Breast epithelium (tissue), 4 donors: ENCODE results near the gene IGSF9B. TPM values are rescaled to one million over a fixed set of nuclear protein-coding genes. Genes with fewer than 3 reads are reported as not detected.

ENCODE experiments used
- DNase-seq, 2 donors: peaks; one replicate each; pipeline ENCODE4 v3.0.0-alpha.2; 2019; ENCODE audit warnings: low spot score in 2 of 2
- H3K27ac ChIP-seq, 2 donors: fragments of 200-600 bp; sonication (generic) in 1 of 2; one replicate each; pipeline ENCODE4 v1.5.1; 2016 to 2019; ENCODE audit warnings: mild to moderate bottlenecking in 1 of 2
- H3K27me3 ChIP-seq, 2 donors: fragments of 200-600 bp; sonication (generic) in 1 of 2; one replicate each; pipeline versions ENCODE4 v1.5.1 to v1.6.0; 2017 to 2019; ENCODE audit warnings: control low read depth in 1 of 2, mild to moderate bottlenecking in 1 of 2
- H3K36me3 ChIP-seq: fragments of 200-600 bp; one replicate; pipeline ENCODE4 v1.5.1; 2019
- H3K4me1 ChIP-seq, 2 donors: fragments of 200-600 bp; sonication (generic); one replicate each; pipeline ENCODE4 v1.5.1; 2016 to 2019; ENCODE audit warnings: control low read depth in 1 of 2
- H3K4me3 ChIP-seq, 3 donors: fragments of 200-600 bp; sonication (generic); 1 replicate in 2 of 3; 2 replicates in 1 of 3; pipeline ENCODE4 v1.5.1; 2016 to 2019; ENCODE audit warnings: mild to moderate bottlenecking in 3 of 3, moderate library complexity in 2 of 3
- H3K9me3 ChIP-seq, 2 donors: fragments of 200-600 bp; sonication (generic) in 1 of 2; one replicate each; pipeline ENCODE4 v1.5.1; 2016 to 2019; ENCODE audit warnings: control low read depth in 1 of 2
- CTCF ChIP-seq, 3 donors: fragments of 450-650 bp; IDR thresholded peaks; one replicate each; pipeline ENCODE4 v1.5.1; 2016 to 2017; ENCODE audit warnings: antibody characterized with exemption in 3 of 3, mild to moderate bottlenecking in 3 of 3, moderate library complexity in 3 of 3
- POLR2A ChIP-seq: fragments of 450-650 bp; IDR thresholded peaks from one replicate; pipeline ENCODE4 v1.6.1; 2016; ENCODE audit warnings: antibody characterized with exemption, mild to moderate bottlenecking, moderate library complexity
- POLR2AphosphoS5 ChIP-seq, 3 donors: sonication (generic); formaldehyde crosslinking; IDR thresholded peaks; one replicate each; pipeline ENCODE4 v1.6.1; 2017; ENCODE audit warnings: antibody characterized with exemption in 3 of 3
- intact Hi-C: fragments of 100-400 bp; cut with DNase I; formaldehyde crosslinking; loops from one replicate; pipeline ENCODE4 v1.15.1; 2023; ENCODE audit warnings: low total_unique reads
- total RNA-seq, 3 donors: library from RNA; depleted of rRNA; stranded (reverse); fragments of >200 nt; gene quantifications; one replicate each; pipeline ENCODE4 v1.1.0, GENCODE V29; 2016

Gene IGSF9B
- total RNA-seq, 3 donors from 2014 or later: 0.64 to 4.5 (median 3.3) TPM

GRCh38 chr11:133949129-133949528 is 7.6 kb downstream of the IGSF9B start:
- peaks cover 0 to 46% of the 10 kb centered on the region in 2 donors for H3K27me3 ChIP-seq
- intact Hi-C loops: no loop called here
- H3K36me3 ChIP-seq: no peaks in the 10 kb centered on the region
- no peaks in the 10 kb centered on the region for H3K9me3 ChIP-seq
- peaks cover 0 to 5% of the 10 kb centered on the region in 2 donors for H3K4me1 ChIP-seq
- no peak overlapping the region for H3K27ac ChIP-seq
- H3K4me3 ChIP-seq: no peak overlapping the region
- no peak for TF ChIP-seq POLR2A
- no peak for TF ChIP-seq CTCF (IDR thresholded peaks at IDR 0.05)
- TF ChIP-seq POLR2AphosphoS5 (IDR thresholded peaks at IDR 0.05): no peak
- DNase-seq: no peak

DNA sequence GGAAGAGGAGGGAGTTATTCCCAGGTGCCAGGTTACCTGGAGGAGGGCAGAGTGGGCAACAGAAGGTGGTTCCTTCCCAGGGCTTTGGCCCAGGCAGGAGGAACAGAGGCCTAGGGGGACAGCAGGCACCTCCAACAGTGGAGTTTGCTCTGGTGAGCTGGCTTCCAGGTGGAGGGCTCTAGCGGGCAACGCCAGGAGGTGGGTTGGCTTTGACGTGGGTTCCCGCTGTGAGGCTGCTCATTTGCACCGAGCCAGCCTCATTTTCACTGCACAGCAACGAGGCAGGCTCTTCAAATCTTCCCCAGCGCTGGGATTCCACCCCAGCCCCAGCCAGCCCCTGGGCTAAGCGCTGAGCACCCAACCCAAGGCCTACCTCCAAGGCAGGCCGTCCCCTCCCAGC is 8.1 kb downstream of the IGSF9B start:
- DNase-seq: no peak
- no peaks in the 10 kb centered on the region for H3K36me3 ChIP-seq
- H3K27ac ChIP-seq: no peak overlapping the region
- no peak for TF ChIP-seq POLR2A
- TF ChIP-seq POLR2AphosphoS5 (IDR thresholded peaks at IDR 0.05): no peak
- no peak for TF ChIP-seq CTCF (IDR thresholded peaks at IDR 0.05)
- intact Hi-C loops: no loop called here
- no peak overlapping the region for H3K4me3 ChIP-seq
- H3K4me1 ChIP-seq: peaks cover 0 to 5% of the 10 kb centered on the region in 2 donors
- H3K27me3 ChIP-seq: peaks cover 0 to 41% of the 10 kb centered on the region in 2 donors
- no peaks in the 10 kb centered on the region for H3K9me3 ChIP-seq

DNA sequence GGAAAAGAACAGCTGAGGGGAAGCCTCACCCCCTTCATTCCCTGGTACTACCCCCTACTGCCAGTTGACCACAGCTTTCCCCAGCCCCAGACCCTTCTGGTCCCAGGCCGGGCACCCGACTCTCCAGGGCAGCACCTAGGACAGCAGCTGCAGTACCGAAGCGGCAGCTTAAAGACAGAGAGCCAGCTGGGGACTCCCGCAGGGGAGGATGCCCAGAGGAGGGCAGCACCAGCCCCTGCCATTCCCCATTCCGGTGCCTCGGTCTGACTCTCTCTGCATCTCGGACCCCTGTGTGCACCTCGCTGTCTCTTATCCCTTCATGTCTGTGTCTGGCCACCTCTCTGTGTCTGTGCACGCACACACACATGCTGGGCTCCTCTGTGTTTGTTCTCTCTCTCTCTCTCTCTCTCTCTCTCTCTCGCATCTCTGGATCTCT is 9.4 kb downstream of the IGSF9B start:
- no peak for DNase-seq
- no peak overlapping the region for H3K4me3 ChIP-seq
- no peaks in the 10 kb centered on the region for H3K9me3 ChIP-seq
- TF ChIP-seq POLR2AphosphoS5 (IDR thresholded peaks at IDR 0.05) (no peak), POLR2A (no peak), CTCF (IDR thresholded peaks at IDR 0.05) (peak in 1 of 3 donors; percentile 8)
- H3K4me1 ChIP-seq: peaks cover 0 to 5% of the 10 kb centered on the region in 2 donors
- H3K27ac ChIP-seq: no peak overlapping the region
- intact Hi-C loops: no loop called here
- no peaks in the 10 kb centered on the region for H3K36me3 ChIP-seq
- peaks cover 0 to 38% of the 10 kb centered on the region in 2 donors for H3K27me3 ChIP-seq

DNA sequence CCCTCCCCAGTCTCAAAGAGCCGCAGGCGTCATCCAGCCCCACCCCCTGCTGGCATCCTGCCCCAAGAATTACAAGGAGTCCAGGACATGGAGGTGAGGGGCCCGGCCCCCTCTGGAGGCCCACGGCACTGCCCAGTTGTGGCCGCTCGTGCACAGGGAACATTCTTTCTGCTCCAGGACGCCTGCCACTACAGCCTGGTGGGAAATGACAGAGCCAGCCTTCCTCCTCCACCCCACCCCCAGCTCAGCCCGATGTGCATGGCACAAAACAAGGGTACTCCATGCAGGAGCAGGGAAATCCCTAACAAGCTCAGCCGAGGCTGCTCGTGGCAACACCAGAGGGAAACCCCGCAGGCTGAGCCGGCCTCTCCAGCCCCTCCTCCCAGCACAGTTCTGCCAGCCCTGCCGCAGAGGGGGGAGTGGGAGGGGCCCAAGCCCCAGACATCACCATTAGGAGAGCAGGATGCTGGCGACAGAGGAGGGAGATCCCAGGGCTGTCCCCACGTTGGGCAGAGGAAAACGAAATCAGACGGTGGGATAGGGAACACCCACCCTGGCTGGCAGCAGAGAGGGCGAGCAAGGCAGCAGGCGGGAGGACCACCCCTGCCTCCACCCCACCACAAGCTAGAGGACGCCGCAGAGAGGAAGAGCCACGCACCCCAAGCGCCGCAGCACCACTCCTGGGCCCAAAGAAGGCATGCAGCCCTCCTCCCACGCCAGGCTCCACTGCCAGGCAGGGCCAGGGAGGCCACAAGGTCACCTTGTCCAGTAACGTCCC is 10.0 kb downstream of the IGSF9B start:
- Histone ChIP-seq H3K27ac (no peak overlapping the region), H3K4me3 (no peak overlapping the region), H3K27me3 (peaks cover 0 to 38% of the 10 kb centered on the region in 2 donors), H3K36me3 (no peaks in the 10 kb centered on the region), H3K9me3 (no peaks in the 10 kb centered on the region), H3K4me1 (peaks cover 0 to 5% of the 10 kb centered on the region in 2 donors)
- no peak for DNase-seq
- intact Hi-C loops: no loop called here
- TF ChIP-seq POLR2AphosphoS5 (IDR thresholded peaks at IDR 0.05) (no peak), POLR2A (no peak)

DNA sequence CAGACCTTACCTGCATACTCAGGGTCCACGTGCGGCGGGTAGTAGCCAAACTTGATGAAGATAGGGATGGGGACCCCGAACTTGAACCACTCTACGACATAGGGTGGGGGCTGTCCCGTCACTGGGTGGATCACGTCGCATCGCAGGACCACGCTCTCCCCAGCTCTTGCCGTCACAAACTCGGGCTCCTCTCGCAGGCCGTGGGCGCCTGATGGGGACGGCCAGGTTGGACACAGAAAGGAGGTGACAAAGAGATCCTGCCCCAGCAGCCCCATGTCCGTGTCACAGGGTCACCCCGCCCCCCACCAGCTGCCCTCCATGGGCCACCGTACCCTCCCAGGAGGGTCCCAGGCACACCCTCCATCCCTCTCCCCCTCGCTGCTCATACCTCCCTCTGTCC is 10.7 kb downstream of the IGSF9B start:
- no peaks in the 10 kb centered on the region for H3K36me3 ChIP-seq
- TF ChIP-seq POLR2A: no peak
- TF ChIP-seq POLR2AphosphoS5 (IDR thresholded peaks at IDR 0.05): no peak
- no peak for TF ChIP-seq CTCF (IDR thresholded peaks at IDR 0.05)
- no peak for DNase-seq
- H3K9me3 ChIP-seq: no peaks in the 10 kb centered on the region
- intact Hi-C loops: no loop called here
- H3K27ac ChIP-seq: no peak overlapping the region
- peaks cover 0 to 38% of the 10 kb centered on the region in 2 donors for H3K27me3 ChIP-seq
- peaks cover 0 to 5% of the 10 kb centered on the region in 2 donors for H3K4me1 ChIP-seq
- H3K4me3 ChIP-seq: no peak overlapping the region
